Measurements from ENCODE around the gene USH2A.

The USH2A gene

GRCh38 chr1:215789981-215790380 is 633.3 kb downstream of the USH2A start:
- no peak for DNase-seq (ENCODE audit: low read depth in 2 of 2)

- DNase-seq (ENCODE audit: low read depth in 2 of 2), result no peak
These were observed 636.3 kb downstream of the USH2A start for GRCh38 chr1:215786997-215787396.

- DNase-seq (ENCODE audit: low read depth in 2 of 2), result no peak
These were observed 642.6 kb downstream of the USH2A start for GRCh38 chr1:215780641-215781040.

GRCh38 chr1:215780139-215780538 is 643.1 kb downstream of the USH2A start:
- no peak for DNase-seq (ENCODE audit: low read depth in 2 of 2)

- no peak for DNase-seq (ENCODE audit: low read depth in 2 of 2)
These were observed 643.5 kb downstream of the USH2A start for GRCh38 chr1:215779729-215780128.

- DNase-seq (ENCODE audit: low read depth in 2 of 2), result peak; percentile 40 to 49
These were observed 645.8 kb downstream of the USH2A start for GRCh38 chr1:215777370-215777925.

- DNase-seq (ENCODE audit: low read depth in 2 of 2), result no peak
These were observed 646.9 kb downstream of the USH2A start for GRCh38 chr1:215776336-215776735.

GRCh38 chr1:215772151-215772550 is 651.1 kb downstream of the USH2A start:
- no peak for DNase-seq (ENCODE audit: low read depth in 2 of 2)

GRCh38 chr1:215768303-215768702 is 654.9 kb downstream of the USH2A start:
- DNase-seq (ENCODE audit: low read depth in 2 of 2), result no peak

GRCh38 chr1:215767761-215768160 is 655.5 kb downstream of the USH2A start:
- DNase-seq (ENCODE audit: low read depth in 2 of 2), result no peak

GRCh38 chr1:215766521-215766920 is 656.7 kb downstream of the USH2A start:
- DNase-seq (ENCODE audit: low read depth in 2 of 2), result no peak

- DNase-seq (ENCODE audit: low read depth in 2 of 2), result no peak
These were observed 657.4 kb downstream of the USH2A start for GRCh38 chr1:215765833-215766232.

GRCh38 chr1:215761446-215761845 is 661.8 kb downstream of the USH2A start:
- DNase-seq (ENCODE audit: low read depth in 2 of 2), result no peak

GRCh38 chr1:215754112-215754511 is 669.1 kb downstream of the USH2A start:
- DNase-seq (ENCODE audit: low read depth in 2 of 2), result no peak

- DNase-seq (ENCODE audit: low read depth in 2 of 2), result peak; percentile 49 to 59
These were observed 673.8 kb downstream of the USH2A start for GRCh38 chr1:215749414-215749813.

GRCh38 chr1:215748431-215748830 is 674.8 kb downstream of the USH2A start:
- no peak for DNase-seq (ENCODE audit: low read depth in 2 of 2)

- no peak for DNase-seq (ENCODE audit: low read depth in 2 of 2)
These were observed 678.8 kb downstream of the USH2A start for GRCh38 chr1:215744419-215744818.

- DNase-seq (ENCODE audit: low read depth in 2 of 2), result no peak
These were observed 684.2 kb downstream of the USH2A start for GRCh38 chr1:215739025-215739424.

- DNase-seq (ENCODE audit: low read depth in 2 of 2), result no peak
These were observed 691.5 kb downstream of the USH2A start for GRCh38 chr1:215731699-215732098.

- DNase-seq (ENCODE audit: low read depth in 2 of 2), result no peak
These were observed 692.6 kb downstream of the USH2A start for GRCh38 chr1:215730600-215730999.

GRCh38 chr1:215728169-215728568 is 695.1 kb downstream of the USH2A start:
- DNase-seq (ENCODE audit: low read depth in 2 of 2), result no peak

GRCh38 chr1:215720126-215720525 is 703.1 kb downstream of the USH2A start:
- DNase-seq (ENCODE audit: low read depth in 2 of 2), result no peak

GRCh38 chr1:215719552-215719951 is 703.7 kb downstream of the USH2A start:
- peak; percentile 44 to 48 for DNase-seq (ENCODE audit: low read depth in 2 of 2)

- no peak for DNase-seq (ENCODE audit: low read depth in 2 of 2)
These were observed 704.5 kb downstream of the USH2A start for GRCh38 chr1:215718575-215719287.
